NB4 (cell line): Measurements from ENCODE around the gene F8.

Experiments used
- POLR2A ChIP-seq: IDR thresholded peaks from 2 replicates; pipeline ENCODE4 v1.6.1; 2011; ENCODE audit warnings: mild to moderate bottlenecking; ENCODE audit not compliant: insufficient read length; ENCODE audit errors: extremely low read depth
- TF ChIP-seq, protein P1 (sequence below): IDR thresholded peaks from one replicate; pipeline ENCODE4 v1.5.1; 2012; ENCODE audit warnings: low read depth, low read length
- TF ChIP-seq, protein P2 (sequence below): IDR thresholded peaks from 2 replicates; pipeline ENCODE4 v1.6.1; 2011; ENCODE audit warnings: low read depth, low read length

DNA sequence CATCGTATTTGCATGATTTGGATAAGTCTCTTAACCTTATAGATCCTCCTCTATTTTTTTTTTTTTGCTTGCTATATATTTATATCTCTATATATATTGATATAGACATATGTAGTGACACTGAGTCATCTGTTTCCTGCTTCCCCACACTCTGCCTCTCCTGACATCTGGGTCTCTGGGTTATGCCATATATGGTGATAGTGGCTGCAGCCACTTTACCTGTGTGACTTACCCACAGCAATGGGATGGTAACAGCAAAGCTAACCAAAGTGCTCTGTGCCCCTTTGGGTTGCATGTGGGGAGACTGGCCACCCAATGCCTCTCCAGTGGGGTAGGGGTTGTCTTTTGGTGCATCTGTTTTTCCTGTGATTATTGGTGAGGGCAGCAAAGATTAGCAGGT is 33.9 kb upstream of the F8 start:
- TF ChIP-seq, protein P1, sequence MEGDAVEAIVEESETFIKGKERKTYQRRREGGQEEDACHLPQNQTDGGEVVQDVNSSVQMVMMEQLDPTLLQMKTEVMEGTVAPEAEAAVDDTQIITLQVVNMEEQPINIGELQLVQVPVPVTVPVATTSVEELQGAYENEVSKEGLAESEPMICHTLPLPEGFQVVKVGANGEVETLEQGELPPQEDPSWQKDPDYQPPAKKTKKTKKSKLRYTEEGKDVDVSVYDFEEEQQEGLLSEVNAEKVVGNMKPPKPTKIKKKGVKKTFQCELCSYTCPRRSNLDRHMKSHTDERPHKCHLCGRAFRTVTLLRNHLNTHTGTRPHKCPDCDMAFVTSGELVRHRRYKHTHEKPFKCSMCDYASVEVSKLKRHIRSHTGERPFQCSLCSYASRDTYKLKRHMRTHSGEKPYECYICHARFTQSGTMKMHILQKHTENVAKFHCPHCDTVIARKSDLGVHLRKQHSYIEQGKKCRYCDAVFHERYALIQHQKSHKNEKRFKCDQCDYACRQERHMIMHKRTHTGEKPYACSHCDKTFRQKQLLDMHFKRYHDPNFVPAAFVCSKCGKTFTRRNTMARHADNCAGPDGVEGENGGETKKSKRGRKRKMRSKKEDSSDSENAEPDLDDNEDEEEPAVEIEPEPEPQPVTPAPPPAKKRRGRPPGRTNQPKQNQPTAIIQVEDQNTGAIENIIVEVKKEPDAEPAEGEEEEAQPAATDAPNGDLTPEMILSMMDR = no peak
- no peak for TF ChIP-seq POLR2A
- TF ChIP-seq, protein P2, sequence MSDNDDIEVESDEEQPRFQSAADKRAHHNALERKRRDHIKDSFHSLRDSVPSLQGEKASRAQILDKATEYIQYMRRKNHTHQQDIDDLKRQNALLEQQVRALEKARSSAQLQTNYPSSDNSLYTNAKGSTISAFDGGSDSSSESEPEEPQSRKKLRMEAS = no peak
